Stimulated activated naive CD4-positive, alpha-beta T cell treated with Interleukin-2 at 50 U/mL for 16 hours (primary cell): ENCODE data around the gene CPE.
"Not testable (repeated sequence)": the region's sequence is repeated elsewhere in the genome, so short reads cannot be mapped to it uniquely, and the experiment has no call there.

Experiments
- DNase-seq: peaks from one replicate; lab custom pipeline; 2025; lab: John Stamatoyannopoulos, UW

CPE gene

GRCh38 chr4:165464376-165464775 lies 85.6 kb downstream of the CPE start:
- no peak for DNase-seq

DNA sequence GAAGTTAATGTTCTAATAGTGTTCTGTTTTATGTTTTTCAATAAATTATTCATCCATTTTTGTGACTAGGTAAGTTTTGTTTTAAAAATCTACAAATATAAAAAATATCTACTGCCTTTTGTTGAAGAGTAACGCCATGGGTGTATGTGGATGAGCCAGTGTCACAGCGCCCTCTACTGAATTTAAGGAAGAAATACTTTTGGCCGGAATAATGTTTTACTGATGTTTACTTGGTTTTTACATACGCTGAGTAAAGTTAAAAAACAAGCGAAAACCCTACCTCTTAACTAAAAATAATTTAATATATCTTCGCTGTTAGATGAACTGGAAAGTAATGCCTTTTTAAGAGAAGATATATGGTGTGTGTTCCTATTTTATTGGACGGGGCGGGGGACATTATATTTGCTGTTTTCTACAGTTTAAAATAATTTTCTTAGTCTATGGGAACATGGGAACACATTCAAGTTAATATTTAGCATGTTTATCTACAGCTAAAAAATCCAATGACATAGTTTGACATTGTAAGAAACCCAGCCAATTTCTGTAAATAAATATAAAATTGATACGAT lies 86.1 kb downstream of the CPE start:
- no peak for DNase-seq

DNA sequence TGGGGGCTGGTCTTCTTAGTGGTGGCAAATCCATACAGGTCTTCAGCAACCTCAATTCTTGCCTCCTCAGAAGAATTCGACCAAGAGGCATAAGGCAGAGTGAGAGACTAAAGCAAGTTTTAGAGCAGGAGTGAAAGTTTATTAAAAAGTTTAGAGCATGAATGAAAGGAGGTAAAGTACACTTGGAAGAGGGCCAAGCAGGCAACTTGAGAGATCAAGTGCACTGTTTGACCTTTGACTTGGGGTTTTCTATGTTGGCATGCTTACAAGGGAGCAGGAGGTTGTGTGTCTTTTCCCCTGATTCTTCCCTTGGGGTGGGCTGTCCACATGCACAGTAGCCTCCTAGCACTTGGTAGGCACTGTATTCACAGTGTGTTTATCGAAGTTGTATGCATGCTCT lies 91.2 kb downstream of the CPE start:
- DNase-seq: no peak

DNA sequence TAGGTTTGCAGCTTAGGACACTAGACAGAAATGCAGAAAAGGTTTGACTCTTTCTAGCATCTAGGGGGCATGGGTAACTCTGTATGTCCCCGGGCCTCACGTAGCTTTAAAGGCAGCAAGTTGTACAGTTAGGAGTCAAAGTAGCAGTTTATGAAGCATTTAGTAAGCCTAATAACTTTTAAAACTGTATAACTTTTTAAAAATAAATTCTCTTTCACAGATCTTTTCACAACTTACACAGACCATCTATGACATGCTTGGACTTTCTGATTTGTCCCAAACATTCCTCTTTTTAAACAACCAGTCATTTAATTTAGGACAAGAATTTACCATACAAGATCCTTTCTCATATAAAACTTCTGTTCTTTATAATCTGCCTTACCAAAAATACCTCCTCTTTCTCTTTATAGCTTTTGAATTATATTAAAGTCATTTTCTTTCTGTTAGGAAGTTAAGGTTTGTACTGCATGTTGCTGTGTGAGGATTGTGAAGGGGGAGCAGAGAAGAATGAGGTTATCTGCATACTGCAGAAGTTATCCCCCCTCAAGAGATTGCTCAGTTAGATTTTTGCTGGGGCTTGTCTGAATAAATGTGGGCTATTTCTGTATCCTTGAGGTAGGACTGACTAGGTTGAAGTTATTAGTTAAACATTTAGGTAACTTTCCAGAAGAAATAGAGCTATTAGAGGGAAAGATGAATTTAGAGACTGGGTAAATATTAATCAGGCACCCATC lies 94.3 kb downstream of the CPE start:
- DNase-seq: no peak

DNA sequence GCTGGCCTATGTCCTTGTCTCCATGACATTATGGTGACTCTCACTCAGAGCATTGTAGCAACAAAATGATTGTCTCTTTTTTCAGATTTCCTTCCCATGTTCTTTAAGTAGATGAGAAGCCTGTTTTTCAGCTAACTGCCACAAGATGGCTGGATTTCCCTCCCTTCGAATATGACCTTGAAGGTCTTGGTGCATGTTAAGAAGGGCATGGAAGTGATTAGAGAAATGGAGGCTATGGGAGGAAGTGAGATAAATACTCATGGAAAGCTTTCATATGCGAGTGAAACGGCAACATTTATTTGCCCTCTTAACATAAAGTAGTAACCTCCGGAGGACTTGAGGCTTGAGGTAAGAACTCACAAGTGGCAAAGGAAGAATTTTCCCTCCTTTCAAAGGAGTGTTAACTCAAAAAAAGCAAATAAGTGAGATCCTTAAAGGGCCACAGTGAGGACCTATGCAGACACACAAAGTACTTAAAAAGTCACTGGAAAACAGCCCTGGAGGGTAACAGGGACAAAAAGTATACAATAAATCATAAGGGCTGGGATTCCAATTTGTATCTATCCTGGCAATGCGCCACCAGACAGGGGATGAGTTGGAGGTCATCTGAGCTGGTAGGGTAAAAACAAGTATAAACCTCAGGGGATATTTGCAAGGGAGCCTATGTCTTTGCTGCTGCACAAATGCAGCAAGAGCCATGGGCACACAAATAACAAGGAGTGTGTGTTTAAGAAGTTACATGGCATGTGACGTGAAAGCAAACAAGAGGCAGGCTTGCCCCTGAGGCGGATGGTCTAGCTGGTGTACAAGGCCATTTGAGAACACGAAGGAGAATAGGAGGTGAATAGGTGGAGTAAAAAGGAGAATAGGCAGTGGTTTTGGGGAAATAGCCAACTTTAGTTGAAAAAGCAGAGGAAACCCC lies 96.2 kb downstream of the CPE start:
- DNase-seq: no peak

- no peak for DNase-seq
These were observed 96.9 kb downstream of the CPE start for GRCh38 chr4:165475706-165476070.

GRCh38 chr4:165476214-165477098 lies 97.6 kb downstream of the CPE start:
- DNase-seq: no peak

DNA sequence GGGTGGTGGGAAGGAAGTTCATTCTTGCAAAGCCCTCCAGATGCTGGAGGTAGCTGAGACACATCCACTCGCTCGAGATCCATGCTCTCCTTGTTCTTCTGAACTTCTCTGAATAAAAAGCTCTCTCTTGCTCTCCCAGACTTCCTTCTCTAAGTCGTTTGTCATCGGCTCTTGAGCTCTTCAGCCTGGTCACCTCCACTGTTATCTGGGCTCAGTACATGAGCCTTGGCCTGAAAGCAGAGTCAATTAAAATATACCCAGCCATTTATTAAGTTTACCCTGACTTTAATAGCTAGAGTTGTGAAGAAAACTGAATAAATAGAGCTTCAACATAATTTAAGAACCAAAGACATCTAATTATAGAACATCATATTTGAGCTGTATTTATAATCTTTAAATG lies 99.0 kb downstream of the CPE start:
- no peak for DNase-seq

- DNase-seq: no peak
These were observed 99.5 kb downstream of the CPE start for GRCh38 chr4:165478260-165478659.

DNA sequence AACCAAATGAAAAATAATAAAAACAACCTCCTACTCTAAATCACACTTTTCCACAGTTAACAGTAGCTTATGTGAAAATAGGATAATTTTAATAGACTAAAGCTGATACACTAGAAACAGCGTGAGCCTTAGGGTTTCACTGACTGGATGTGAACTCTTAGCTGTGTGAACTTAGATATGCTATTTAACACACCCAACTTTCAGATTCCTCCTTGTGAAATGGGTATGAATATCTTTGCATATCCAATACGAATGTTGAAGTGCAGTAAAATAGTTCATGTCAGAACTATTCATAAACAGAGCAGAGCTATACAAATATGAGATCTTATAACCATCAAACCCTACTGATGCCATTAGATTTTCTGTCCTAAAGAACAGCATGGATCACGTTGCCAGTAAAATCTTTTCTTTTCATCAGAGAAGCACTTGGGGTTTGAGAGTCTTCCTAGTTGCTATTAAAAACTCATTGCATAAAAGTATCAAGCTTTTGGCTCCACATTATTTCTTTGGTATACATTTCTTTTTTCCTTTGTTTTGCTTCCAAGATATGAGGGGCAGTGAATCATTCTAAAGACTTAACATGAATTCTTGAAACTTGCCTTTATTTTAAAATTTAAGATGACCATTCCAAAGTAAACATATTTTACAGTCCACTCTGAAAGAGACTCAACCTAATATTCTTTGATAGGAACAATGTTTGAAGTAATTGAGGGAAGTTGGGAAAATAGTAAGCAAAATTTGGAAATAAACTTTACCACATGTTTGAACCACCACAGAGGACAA lies 102.4 kb downstream of the CPE start:
- DNase-seq: no peak

- no peak for DNase-seq
These were observed 111.0 kb downstream of the CPE start for GRCh38 chr4:165489786-165490185.

GRCh38 chr4:165492583-165492982 lies 113.8 kb downstream of the CPE start:
- DNase-seq: not testable (repeated sequence)

DNA sequence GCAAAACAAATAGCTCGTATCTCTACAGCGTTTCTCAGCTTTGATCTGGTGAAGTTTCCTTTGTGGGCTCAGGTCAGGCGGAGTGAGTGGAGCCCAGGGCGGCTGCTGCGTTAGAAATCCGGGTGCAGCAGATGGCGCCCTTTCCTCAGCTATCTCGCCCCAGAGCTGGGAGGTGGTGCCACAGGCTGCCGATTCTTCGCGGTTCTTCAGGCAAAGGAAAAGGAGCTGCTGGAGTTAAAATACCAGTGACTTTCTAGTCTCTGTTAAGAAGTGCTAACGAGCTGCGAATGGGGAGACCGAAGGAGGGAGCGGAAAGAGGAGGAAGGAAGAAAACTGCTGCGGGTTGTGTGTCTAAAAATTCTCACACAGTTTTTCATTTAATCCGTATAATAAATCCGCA lies 114.6 kb downstream of the CPE start:
- peak; percentile 44 for DNase-seq

DNA sequence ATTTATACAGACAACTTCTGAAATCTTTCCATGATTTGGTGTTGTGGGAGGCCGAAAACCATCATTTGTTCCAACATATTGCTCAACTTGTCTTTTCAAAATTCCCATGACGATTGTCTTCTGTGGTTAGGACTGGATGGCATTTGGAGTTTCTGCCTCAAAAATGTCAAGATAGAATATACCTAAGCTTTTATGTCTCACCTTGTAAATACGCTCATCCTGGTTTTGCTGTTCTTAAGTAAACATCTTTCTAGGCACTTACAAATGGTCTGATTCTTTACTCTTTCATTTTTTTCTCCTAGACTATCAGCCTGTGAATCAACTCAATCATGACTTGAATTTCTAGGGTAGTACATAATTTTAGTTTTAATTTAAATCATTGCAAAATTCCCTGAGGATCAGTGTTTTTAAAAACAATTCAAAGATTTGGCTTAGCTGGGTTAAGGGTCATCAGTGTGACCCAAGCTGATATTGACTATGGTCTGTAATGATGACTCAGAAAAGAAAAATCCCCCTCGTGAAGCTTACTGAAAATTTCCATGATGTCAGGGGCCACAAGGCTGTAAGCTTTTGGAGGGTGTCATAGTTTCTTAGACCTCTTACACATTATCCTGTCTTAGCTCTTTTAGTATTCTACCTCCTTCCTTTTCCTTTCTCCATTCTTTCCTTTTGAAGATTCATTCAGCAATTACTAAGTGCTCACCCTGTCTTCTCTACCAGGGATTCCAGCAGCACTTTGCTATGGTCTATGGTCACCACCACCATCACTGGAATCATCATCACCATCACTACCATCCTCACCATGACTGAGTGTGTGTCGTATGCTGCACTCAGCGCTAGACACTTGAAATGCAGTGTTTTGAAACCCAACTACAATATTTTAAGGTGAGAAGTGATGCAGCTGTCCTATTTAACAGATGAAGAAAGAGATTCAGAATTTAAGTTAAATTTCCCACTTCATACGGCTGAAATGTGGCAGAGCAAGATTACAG lies 124.4 kb downstream of the CPE start:
- no peak for DNase-seq

- DNase-seq: no peak
These were observed 125.4 kb downstream of the CPE start for GRCh38 chr4:165504184-165504583.

DNA sequence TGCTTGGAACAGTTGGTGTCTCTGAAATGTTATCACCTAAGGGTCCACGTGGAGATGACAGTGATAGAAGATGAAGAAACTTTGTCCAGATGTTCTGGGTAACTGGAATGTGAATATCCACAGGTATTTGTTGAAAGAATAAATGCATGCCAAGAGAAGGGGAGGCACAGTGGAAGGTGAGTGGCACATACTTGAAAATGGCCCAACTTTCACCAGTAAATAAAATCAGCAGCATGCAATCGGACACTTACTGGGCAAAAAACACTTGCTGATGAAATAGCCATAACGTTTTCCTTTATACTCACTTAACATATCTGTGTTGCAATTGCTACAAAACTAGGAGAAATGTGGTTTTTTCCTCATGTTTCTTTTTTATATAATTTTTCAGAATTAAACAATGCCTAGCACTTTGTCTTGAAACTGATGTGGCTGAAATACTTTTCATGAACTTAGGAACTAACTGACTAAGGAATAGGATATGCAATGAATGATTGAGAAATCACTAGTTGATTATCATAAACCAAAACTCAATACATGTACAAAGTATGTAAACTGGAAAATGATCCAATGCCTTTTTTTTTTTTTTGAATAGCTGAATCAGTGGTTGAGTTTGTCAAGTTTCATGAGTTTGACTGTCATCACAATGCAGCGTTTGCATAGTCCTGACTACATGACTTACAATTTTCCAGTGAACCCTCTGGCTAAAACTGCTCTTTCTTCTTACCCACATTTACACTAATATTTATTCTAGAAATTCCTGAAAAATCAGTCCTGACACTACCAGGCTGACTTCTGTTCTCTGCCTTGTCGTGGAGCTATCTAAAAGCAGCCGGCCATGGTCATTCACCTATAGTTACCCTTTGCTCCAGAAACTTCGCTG lies 127.4 kb downstream of the CPE start:
- no peak for DNase-seq

GRCh38 chr4:165506849-165507248 lies 128.0 kb downstream of the CPE start:
- DNase-seq: no peak

DNA sequence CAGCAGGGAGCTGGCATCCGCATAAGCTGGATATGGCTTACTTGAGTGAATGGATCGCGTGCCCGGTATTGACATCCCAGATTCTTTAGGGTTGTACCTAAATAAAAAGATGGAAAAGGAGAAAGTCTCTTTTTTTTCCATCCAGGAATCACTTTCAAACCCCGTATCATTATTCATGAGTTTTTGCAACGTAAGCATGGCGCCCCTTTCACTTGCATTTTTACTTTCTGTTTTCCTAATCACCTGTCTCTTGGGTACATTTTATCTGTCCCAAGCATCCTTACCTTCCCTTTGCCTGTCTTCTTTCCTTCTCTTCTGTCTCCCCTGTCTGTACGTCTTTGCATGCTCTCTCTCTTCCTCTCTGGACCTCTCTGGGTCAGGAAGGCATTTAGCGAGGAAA lies 128.6 kb downstream of the CPE start:
- DNase-seq: no peak
